Brain microvascular endothelial cell (primary cell): Measurements from ENCODE around the gene AGBL4.

Experiments used
- DNase-seq: peaks from one replicate; pipeline ENCODE4 v3.0.0-alpha.2; 2020
- H3K27ac ChIP-seq: fragments of 250-450 bp; sonication (Bioruptor Pico); 2 replicates; pipeline ENCODE4 v1.5.1; 2020; ENCODE audit warnings: mild to moderate bottlenecking, moderate library complexity
- H3K27me3 ChIP-seq: fragments of 250-450 bp; sonication (Bioruptor Pico); replicated peaks from 2 replicates; pipeline ENCODE4 v1.5.1; 2020; ENCODE audit warnings: mild to moderate bottlenecking
- H3K36me3 ChIP-seq: fragments of 250-450 bp; sonication (Bioruptor Pico); replicated peaks from 2 replicates; pipeline ENCODE4 v1.5.1; 2020; ENCODE audit warnings: mild to moderate bottlenecking
- H3K4me3 ChIP-seq: 2 replicates; pipeline ENCODE4 v1.5.1; 2011; ENCODE audit warnings: low read depth, mild to moderate bottlenecking, control low read depth, low read length, moderate library complexity
- CTCF ChIP-seq: IDR thresholded peaks from 2 replicates; pipeline ENCODE4 v1.5.1; 2011; ENCODE audit warnings: low read depth, mild to moderate bottlenecking, moderate library complexity, low read length, control low read depth, inconsistent platforms; ENCODE audit errors: missing control alignments
- in situ Hi-C: cut with HindIII; loops from 2 replicates; pipeline ENCODE4 v1.10.0; 2017; ENCODE audit warnings: low sequenced_read_pairs, low pct_ligation_motif_present

The AGBL4 gene

GRCh38 chr1:49686107-49686506, 337.6 kb downstream of the AGBL4 start:
- Histone ChIP-seq H3K36me3 (no peaks in the 10 kb centered on the region), H3K4me3 (no peak overlapping the region), H3K27me3 (no peaks in the 10 kb centered on the region), H3K27ac (no peak overlapping the region)
- no peak for DNase-seq
- no peak for TF ChIP-seq CTCF
- in situ Hi-C loops: no loop called here

- TF ChIP-seq CTCF: no peak
- no peak overlapping the region for H3K4me3 ChIP-seq
- H3K27ac ChIP-seq: no peak overlapping the region
- H3K36me3 ChIP-seq: no peaks in the 10 kb centered on the region
- no peak for DNase-seq
- H3K27me3 ChIP-seq: no peaks in the 10 kb centered on the region
- in situ Hi-C loops: no loop called here
Measured at GRCh38 chr1:49677706-49678105, 346.0 kb downstream of the AGBL4 start.

GRCh38 chr1:49651136-49651535, 372.6 kb downstream of the AGBL4 start:
- no peak for TF ChIP-seq CTCF
- Histone ChIP-seq H3K27ac (no peak overlapping the region), H3K36me3 (no peaks in the 10 kb centered on the region), H3K27me3 (no peaks in the 10 kb centered on the region), H3K4me3 (no peak overlapping the region)
- in situ Hi-C loops: no loop called here
- no peak for DNase-seq

- no peaks in the 10 kb centered on the region for H3K36me3 ChIP-seq
- no peak overlapping the region for H3K4me3 ChIP-seq
- in situ Hi-C loops: no loop called here
- H3K27me3 ChIP-seq: no peaks in the 10 kb centered on the region
- H3K27ac ChIP-seq: no peak overlapping the region
- no peak for DNase-seq
- no peak for TF ChIP-seq CTCF
Measured at GRCh38 chr1:49630156-49630555, 393.6 kb downstream of the AGBL4 start.

- no peaks in the 10 kb centered on the region for H3K27me3 ChIP-seq
- no peaks in the 10 kb centered on the region for H3K36me3 ChIP-seq
- no peak overlapping the region for H3K27ac ChIP-seq
- in situ Hi-C loops: no loop called here
- TF ChIP-seq CTCF: no peak
- H3K4me3 ChIP-seq: no peak overlapping the region
- no peak for DNase-seq
Measured at GRCh38 chr1:49627781-49628180, 396.0 kb downstream of the AGBL4 start.

GRCh38 chr1:49626472-49626871, 397.3 kb downstream of the AGBL4 start:
- no peaks in the 10 kb centered on the region for H3K27me3 ChIP-seq
- no peaks in the 10 kb centered on the region for H3K36me3 ChIP-seq
- DNase-seq: no peak
- no peak for TF ChIP-seq CTCF
- H3K4me3 ChIP-seq: no peak overlapping the region
- in situ Hi-C loops: no loop called here
- H3K27ac ChIP-seq: no peak overlapping the region
